HCT116 (cell line): ENCODE measurements around the gene GALNT15. TPM values are rescaled to one million over a fixed set of nuclear protein-coding genes. Genes with fewer than 3 reads are reported as not detected.

Source experiments
- ATAC-seq: fragments of 200-7000 bp; cut with Tn5 transposase; 2 replicates; pipeline ENCODE4 v1.9.1; 2020; ENCODE audit warnings: mild to moderate bottlenecking, moderate library complexity
- BruUV-seq: library from RNA; stranded (reverse); fragments of 400-500 nt; replicated peaks from 2 replicates; lab custom pipeline; 2021; lab: Mats Ljungman, UMichigan
- CTCF ChIA-PET: fragments of 300-600 bp; sonication (Branson Sonifier 250); formaldehyde crosslinking; loops from one replicate; lab custom pipeline; 2021; ENCODE audit warnings: antibody characterized with exemption; lab: Charles Lee
- POLR2A ChIA-PET: fragments of 300-600, 350-600 bp; sonication (Branson Sonifier 250); formaldehyde crosslinking; loops from one replicate; lab custom pipeline; 2021; ENCODE audit warnings: antibody characterized with exemption; lab: Charles Lee
- RAD21 ChIA-PET, 2 experiments: fragments of 300-600 bp; sonication (Branson Sonifier 250); formaldehyde crosslinking; loops; one replicate each; lab custom pipeline; 2023; ENCODE audit warnings: low total read pairs in 2 of 2; ENCODE audit not compliant: uncharacterized antibody in 2 of 2, unreplicated experiment in 2 of 2, low non-redundant PET in 1 of 2; lab: Charles Lee
- DNase-seq: peaks from one replicate; pipeline ENCODE4 v3.0.0-alpha.2; 2010; ENCODE audit warnings: low read depth, low spot score
- H2AFZ ChIP-seq: fragments of 200-600 bp; shearing (Covaris generic), sonication (generic); 2 replicates; pipeline ENCODE4 v1.6.1; 2017; ENCODE audit warnings: low read depth, mixed run types, mixed read lengths, antibody characterized with exemption, low read length; ENCODE audit not compliant: poor library complexity, severe bottlenecking
- H3K27ac ChIP-seq: 2 replicates; pipeline ENCODE4 v1.5.1; 2012; ENCODE audit warnings: low read depth, low read length
- H3K27me3 ChIP-seq: fragments of 200-600 bp; sonication (generic); 2 replicates; pipeline ENCODE4 v1.6.1; 2016; ENCODE audit warnings: mixed run types, low read length, mixed read lengths; ENCODE audit not compliant: insufficient read depth
- H3K36me3 ChIP-seq, 2 experiments: fragments of 200-500 bp in 1 of 2; fragments of 200-600 bp in 1 of 2; sonication (Bioruptor generic) in 1 of 2; sonication (generic) in 1 of 2; 2 replicates each; pipeline versions ENCODE4 v1.5.1 to v1.6.1; 2014 to 2016; ENCODE audit warnings: low read length in 2 of 2, inconsistent platforms in 1 of 2, mixed read lengths in 1 of 2, mixed run types in 1 of 2; ENCODE audit not compliant: insufficient read depth in 2 of 2, control insufficient read depth in 1 of 2
- H3K4me1 ChIP-seq, 2 experiments: fragments of 200-600 bp in 1 of 2; sonication (generic) in 1 of 2; 2 replicates each; pipeline versions ENCODE4 v1.5.1 to v1.6.1; 2012 to 2017; ENCODE audit warnings: low read length in 2 of 2, inconsistent platforms in 1 of 2, mild to moderate bottlenecking in 1 of 2, mixed read lengths in 1 of 2, mixed run types in 1 of 2, moderate library complexity in 1 of 2; ENCODE audit not compliant: insufficient read depth in 2 of 2, control insufficient read depth in 1 of 2
- H3K4me2 ChIP-seq: fragments of 200-600 bp; sonication (generic); 2 replicates; pipeline ENCODE4 v1.6.1; 2017; ENCODE audit warnings: mixed run types, low read length, mixed read lengths
- H3K4me3 ChIP-seq, 2 experiments: fragments of 200-600 bp in 1 of 2; sonication (generic) in 1 of 2; replicated peaks in 1 of 2; 2 replicates each; pipeline ENCODE4 v1.5.1; 2011 to 2016; ENCODE audit warnings: low read length in 2 of 2, control low read depth in 1 of 2, low read depth in 1 of 2, mild to moderate bottlenecking in 1 of 2, mixed read lengths in 1 of 2, mixed run types in 1 of 2
- H3K79me2 ChIP-seq: fragments of 200-600 bp; sonication (generic); 2 replicates; pipeline ENCODE4 v1.6.1; 2017; ENCODE audit warnings: mild to moderate bottlenecking, mixed run types, low read length, moderate library complexity, mixed read lengths; ENCODE audit not compliant: insufficient read depth
- H3K9ac ChIP-seq: fragments of 200-600 bp; sonication (generic); 2 replicates; pipeline ENCODE4 v1.6.1; 2016; ENCODE audit warnings: low read length, mixed read lengths
- H3K9me2 ChIP-seq: fragments of 200-600 bp; sonication (generic), shearing (Covaris generic); 2 replicates; pipeline ENCODE4 v1.6.1; 2017; ENCODE audit warnings: mixed run types, mild to moderate bottlenecking, moderate library complexity; ENCODE audit not compliant: insufficient read depth
- H3K9me3 ChIP-seq, 2 experiments: fragments of 200-500 bp in 1 of 2; fragments of 200-600 bp in 1 of 2; sonication (Bioruptor generic) in 1 of 2; sonication (generic) in 1 of 2; 2 replicates each; pipeline ENCODE4 v1.6.1; 2014 to 2017; ENCODE audit warnings: low read length in 2 of 2, mixed read lengths in 2 of 2, inconsistent platforms in 1 of 2, low read depth in 1 of 2, mild to moderate bottlenecking in 1 of 2, mixed run types in 1 of 2, moderate library complexity in 1 of 2; ENCODE audit not compliant: control insufficient read depth in 1 of 2, insufficient read depth in 1 of 2
- H4K20me1 ChIP-seq: fragments of 200-600 bp; sonication (generic), shearing (Covaris generic); 2 replicates; pipeline ENCODE4 v1.6.1; 2017; ENCODE audit warnings: mixed run types, mild to moderate bottlenecking, moderate library complexity; ENCODE audit not compliant: insufficient read depth
- EGR1 ChIP-seq: IDR thresholded peaks from 2 replicates; pipeline ENCODE4 v1.6.1; 2012; ENCODE audit warnings: low read depth
- ELF1 ChIP-seq: IDR thresholded peaks from 2 replicates; pipeline ENCODE4 v1.6.1; 2012; ENCODE audit warnings: low read depth, borderline replicate concordance
- FOSL1 ChIP-seq: IDR thresholded peaks from 2 replicates; pipeline ENCODE4 v1.6.1; 2012; ENCODE audit warnings: low read depth
- JUND ChIP-seq: IDR thresholded peaks from 2 replicates; pipeline ENCODE4 v1.6.1; 2012
- POLR2AphosphoS5 ChIP-seq: IDR thresholded peaks from 2 replicates; pipeline ENCODE4 v1.6.1; 2011; ENCODE audit warnings: mild to moderate bottlenecking, low read depth, low read length, moderate library complexity
- TCF7L2 ChIP-seq: IDR thresholded peaks from 2 replicates; pipeline ENCODE4 v1.7.0; 2011; ENCODE audit warnings: borderline replicate concordance, inconsistent platforms; ENCODE audit not compliant: insufficient read depth, insufficient read length; ENCODE audit errors: extremely low read depth
- ZBTB33 ChIP-seq: IDR thresholded peaks from 2 replicates; pipeline ENCODE4 v1.6.1; 2011; ENCODE audit warnings: mild to moderate bottlenecking, low read length, moderate library complexity; ENCODE audit not compliant: insufficient replicate concordance; ENCODE audit errors: extremely low read depth
- intact Hi-C: fragments of 100-400 bp; cut with micrococcal nuclease; formaldehyde crosslinking; loops from 2 replicates; pipeline ENCODE4 v1.10.0; 2022
- total RNA-seq: library from RNA; stranded (reverse); gene quantifications from one replicate; pipeline ENCODE4 v1.2.1, GENCODE V29; 2021; ENCODE audit not compliant: unreplicated experiment

GALNT15 gene
- total RNA-seq, 1 experiment from 2014 or later, result 0.05 TPM

DNA sequence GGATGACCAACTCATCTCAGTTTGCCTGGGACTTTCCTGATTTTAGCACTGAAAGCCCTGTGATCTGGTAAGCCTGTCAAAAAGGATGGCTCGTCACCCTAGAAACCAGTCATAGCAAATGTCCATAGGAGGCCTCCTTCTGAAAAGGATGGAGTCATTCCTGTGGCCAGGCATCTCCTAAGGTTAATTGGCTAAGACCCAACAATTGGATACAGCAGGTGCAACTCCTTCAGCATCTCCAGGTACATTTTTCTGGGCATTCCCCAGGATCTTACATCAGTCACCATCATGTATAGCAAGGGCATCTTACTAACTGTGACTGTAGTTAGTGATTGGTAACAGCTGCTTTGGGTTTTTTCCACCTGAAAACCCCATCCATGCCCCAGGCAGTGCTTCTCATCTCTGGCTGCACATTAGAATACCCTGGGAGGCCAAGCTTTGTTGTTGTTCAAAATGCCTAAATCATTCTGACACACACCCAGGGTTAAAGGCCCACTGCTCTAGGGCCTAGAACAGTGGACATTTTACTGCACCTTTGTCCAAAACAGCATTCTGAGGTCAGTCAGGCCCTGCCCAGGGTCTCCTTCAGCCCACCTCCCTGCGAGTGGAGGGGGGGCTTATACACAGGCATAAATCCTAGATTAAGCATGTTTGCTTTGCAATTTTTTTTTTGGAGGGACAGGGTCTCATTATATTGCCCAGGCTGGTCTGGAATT is 28.3 kb upstream of the GALNT15 start:
- DNase-seq, result no peak
- ChIA-PET RAD21 (no interaction called here), CTCF (no interaction called here), POLR2A (no interaction called here)
- no peak for ATAC-seq
- intact Hi-C loops, result no loop called here
- Histone ChIP-seq H2AFZ (no peak overlapping the region), H3K9me3 (no peaks in the 10 kb centered on the region), H4K20me1 (no peaks in the 10 kb centered on the region), H3K4me3 (no peak overlapping the region), H3K27ac (no peak overlapping the region), H3K9ac (no peak overlapping the region), H3K9me2 (no peaks in the 10 kb centered on the region), H3K79me2 (no peaks in the 10 kb centered on the region)
- no TSS peak for BruUV-seq
- no peak for TF ChIP-seq TCF7L2
- no peak for TF ChIP-seq FOSL1
- TF ChIP-seq POLR2AphosphoS5, result no peak
- TF ChIP-seq ZBTB33, result no peak
- TF ChIP-seq EGR1, result no peak
- TF ChIP-seq ELF1, result no peak
- TF ChIP-seq JUND, result no peak
- TF ChIP-seq, all 23 proteins: peak for 0
- 0 out of 4 replicates have a peak, but pooled peaks cover 0 to 3% of the 10 kb centered on the region in 2 experiments for H3K4me1 ChIP-seq
- no peaks in the 10 kb centered on the region for H3K27me3 ChIP-seq
- H3K4me2 ChIP-seq, result no peak overlapping the region
- H3K36me3 ChIP-seq, result no peaks in the 10 kb centered on the region
